ENCODE measurements around the gene TEX2.
A peak's percentile ranks its signal among the peaks of the same experiment; 100 is the strongest.
"Not testable (repeated sequence)": the region's sequence is repeated elsewhere in the genome, so short reads cannot be mapped to it uniquely, and the experiment has no call there.

Gene TEX2

GRCh38 chr17:64240261-64240740 is 22.8 kb downstream of the TEX2 start:
- DNase-seq (ENCODE audit: low read depth), result no peak

- DNase-seq (ENCODE audit: low read depth), result peak; percentile 4
Observed at GRCh38 chr17:64238449-64238848, 24.6 kb downstream of the TEX2 start.

- DNase-seq (ENCODE audit: low read depth), result no peak
Observed at GRCh38 chr17:64236827-64237403, 26.1 kb downstream of the TEX2 start.

- DNase-seq (ENCODE audit: low read depth), result no peak
Observed at GRCh38 chr17:64234961-64235360, 28.1 kb downstream of the TEX2 start.

- no peak for DNase-seq (ENCODE audit: low read depth)
Observed at GRCh38 chr17:64232466-64233262, 30.4 kb downstream of the TEX2 start.

GRCh38 chr17:64231567-64232141 is 31.4 kb downstream of the TEX2 start:
- no peak for DNase-seq (ENCODE audit: low read depth)

- DNase-seq (ENCODE audit: low read depth), result no peak
Observed at GRCh38 chr17:64230791-64231408, 32.2 kb downstream of the TEX2 start.

GRCh38 chr17:64229815-64230728 is 33.0 kb downstream of the TEX2 start:
- DNase-seq (ENCODE audit: low read depth), result no peak

GRCh38 chr17:64226132-64226531 is 36.9 kb downstream of the TEX2 start:
- DNase-seq (ENCODE audit: low read depth), result no peak

- no peak for DNase-seq (ENCODE audit: low read depth)
Observed at GRCh38 chr17:64225410-64225809, 37.6 kb downstream of the TEX2 start.

GRCh38 chr17:64223931-64224629 is 39.0 kb downstream of the TEX2 start:
- DNase-seq (ENCODE audit: low read depth), result no peak

GRCh38 chr17:64223283-64223682 is 39.8 kb downstream of the TEX2 start:
- DNase-seq (ENCODE audit: low read depth), result no peak

GRCh38 chr17:64221679-64222078 is 41.4 kb downstream of the TEX2 start:
- DNase-seq (ENCODE audit: low read depth), result no peak

- DNase-seq (ENCODE audit: low read depth), result not testable (repeated sequence)
Observed at GRCh38 chr17:64220604-64221003, 42.5 kb downstream of the TEX2 start.

GRCh38 chr17:64219571-64219970 is 43.5 kb downstream of the TEX2 start:
- no peak for DNase-seq (ENCODE audit: low read depth)

GRCh38 chr17:64218066-64218465 is 45.0 kb downstream of the TEX2 start:
- no peak for DNase-seq (ENCODE audit: low read depth)

GRCh38 chr17:64217249-64217691 is 45.8 kb downstream of the TEX2 start:
- DNase-seq (ENCODE audit: low read depth), result no peak

GRCh38 chr17:64216338-64217248 is 46.5 kb downstream of the TEX2 start:
- DNase-seq (ENCODE audit: low read depth), result no peak

GRCh38 chr17:64216000-64216337 is 47.1 kb downstream of the TEX2 start:
- no peak for DNase-seq (ENCODE audit: low read depth)

- no peak for DNase-seq (ENCODE audit: low read depth)
Observed at GRCh38 chr17:64214950-64215349, 48.1 kb downstream of the TEX2 start.
